Tibial nerve (tissue), 4 donors: Measurements from ENCODE around the gene FAM13B. TPM values are rescaled to one million over a fixed set of nuclear protein-coding genes. Genes with fewer than 3 reads are reported as not detected.

ENCODE experiments used
- DNase-seq, 2 donors: peaks; one replicate each; pipeline ENCODE4 v3.0.0-alpha.2; 2019; ENCODE audit warnings: low spot score in 2 of 2
- H3K27ac ChIP-seq, 4 donors: fragments of 200-600 bp; sonication (generic) in 3 of 4; one replicate each; pipeline ENCODE4 v1.5.1; 2017 to 2019; ENCODE audit warnings: mild to moderate bottlenecking in 1 of 4
- H3K27me3 ChIP-seq, 2 donors: fragments of 200-600 bp; sonication (generic) in 1 of 2; one replicate each; pipeline versions ENCODE4 v1.5.1 to v1.6.0; 2017 to 2019
- H3K36me3 ChIP-seq, 3 donors: fragments of 200-600 bp; sonication (generic); one replicate each; pipeline ENCODE4 v1.5.1; 2018 to 2019
- H3K4me1 ChIP-seq, 4 donors: fragments of 200-600 bp; sonication (generic) in 3 of 4; one replicate each; pipeline ENCODE4 v1.5.1; 2017 to 2019
- H3K4me3 ChIP-seq, 4 donors: fragments of 200-600 bp; sonication (generic) in 3 of 4; one replicate each; pipeline ENCODE4 v1.5.1; 2017 to 2019; ENCODE audit warnings: mild to moderate bottlenecking in 1 of 4, moderate library complexity in 1 of 4
- H3K9me3 ChIP-seq, 4 donors: fragments of 200-600 bp; sonication (generic) in 3 of 4; one replicate each; pipeline ENCODE4 v1.5.1; 2017 to 2019
- EP300 ChIP-seq, 2 donors: sonication (generic); formaldehyde crosslinking; IDR thresholded peaks; one replicate each; pipeline ENCODE4 v1.6.1; 2017; ENCODE audit warnings: antibody characterized with exemption in 2 of 2, mild to moderate bottlenecking in 1 of 2
- POLR2A ChIP-seq, 2 donors: fragments of 450-650 bp; IDR thresholded peaks; one replicate each; pipeline ENCODE4 v1.6.1; 2017; ENCODE audit warnings: antibody characterized with exemption in 2 of 2, mild to moderate bottlenecking in 2 of 2, moderate library complexity in 2 of 2
- WGBS, 2 donors: methylation state at CpG; one replicate each; pipeline ENCODE4 v1.1.5; 2018; 5-methylcytosine and 5-hydroxymethylcytosine counted together
- total RNA-seq, 4 donors: library from RNA; depleted of rRNA; stranded (reverse); fragments of >200 nt; gene quantifications; one replicate each; pipeline ENCODE4 v1.1.0, GENCODE V29; 2016
- TF ChIP-seq, protein P1 (sequence below), 5 experiments: fragments of 200-600 bp in 3 of 5; fragments of 450-650 bp in 2 of 5; sonication (generic) in 3 of 5; IDR thresholded peaks; one replicate each; pipeline ENCODE4 v1.5.1; 2016 to 2019; ENCODE audit warnings: antibody characterized with exemption in 5 of 5, mild to moderate bottlenecking in 3 of 5, moderate library complexity in 2 of 5

FAM13B gene
- total RNA-seq, 4 donors from 2014 or later, result 59.4 to 85.9 (median 72.3) TPM

- WGBS, 2 donors, result 19 to 21% methylated on average over 6 of the region's 6 CpGs
Observed at GRCh38 chr5:138068742-138069600, 36.1 kb upstream of the FAM13B start.

DNA sequence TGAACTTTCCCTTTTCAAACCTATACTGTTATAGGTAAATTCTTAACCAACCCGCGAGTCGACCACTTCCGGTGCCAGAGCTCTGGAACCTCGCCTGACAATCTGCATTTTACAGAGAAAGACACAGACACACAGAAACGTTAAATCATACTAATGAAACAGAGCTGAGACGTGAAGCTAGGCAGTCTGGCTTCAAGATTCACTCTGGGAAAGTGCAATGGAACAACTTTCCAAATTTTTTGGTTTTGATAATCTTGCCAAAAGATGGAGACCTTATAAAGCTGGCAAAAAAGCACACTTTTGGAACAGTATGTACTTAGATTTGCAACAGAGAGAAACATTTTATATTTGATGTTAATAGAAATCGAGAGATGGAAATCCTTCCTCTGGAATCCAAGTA is 35.1 kb upstream of the FAM13B start:
- WGBS, 2 donors, result 92% methylated on average over 8 of the region's 8 CpGs
- TF ChIP-seq EP300 (IDR thresholded peaks at IDR 0.05), result no peak
- TF ChIP-seq, protein P1, sequence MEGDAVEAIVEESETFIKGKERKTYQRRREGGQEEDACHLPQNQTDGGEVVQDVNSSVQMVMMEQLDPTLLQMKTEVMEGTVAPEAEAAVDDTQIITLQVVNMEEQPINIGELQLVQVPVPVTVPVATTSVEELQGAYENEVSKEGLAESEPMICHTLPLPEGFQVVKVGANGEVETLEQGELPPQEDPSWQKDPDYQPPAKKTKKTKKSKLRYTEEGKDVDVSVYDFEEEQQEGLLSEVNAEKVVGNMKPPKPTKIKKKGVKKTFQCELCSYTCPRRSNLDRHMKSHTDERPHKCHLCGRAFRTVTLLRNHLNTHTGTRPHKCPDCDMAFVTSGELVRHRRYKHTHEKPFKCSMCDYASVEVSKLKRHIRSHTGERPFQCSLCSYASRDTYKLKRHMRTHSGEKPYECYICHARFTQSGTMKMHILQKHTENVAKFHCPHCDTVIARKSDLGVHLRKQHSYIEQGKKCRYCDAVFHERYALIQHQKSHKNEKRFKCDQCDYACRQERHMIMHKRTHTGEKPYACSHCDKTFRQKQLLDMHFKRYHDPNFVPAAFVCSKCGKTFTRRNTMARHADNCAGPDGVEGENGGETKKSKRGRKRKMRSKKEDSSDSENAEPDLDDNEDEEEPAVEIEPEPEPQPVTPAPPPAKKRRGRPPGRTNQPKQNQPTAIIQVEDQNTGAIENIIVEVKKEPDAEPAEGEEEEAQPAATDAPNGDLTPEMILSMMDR (IDR thresholded peaks at IDR 0.05), result no peak
- TF ChIP-seq POLR2A (IDR thresholded peaks at IDR 0.05), result no peak
- Histone ChIP-seq H3K4me1 (peaks cover 0 to 7% (median 0%) of the 10 kb centered on the region in 4 donors), H3K4me3 (no peak overlapping the region), H3K9me3 (no peaks in the 10 kb centered on the region), H3K36me3 (no peaks in the 10 kb centered on the region), H3K27me3 (no peaks in the 10 kb centered on the region), H3K27ac (no peak overlapping the region)
- no peak for DNase-seq

More at GRCh38 chr5:138068742-138069600, 36.1 kb upstream of the FAM13B start:
- Histone ChIP-seq H3K4me3 (no peak overlapping the region), H3K27me3 (no peaks in the 10 kb centered on the region), H3K36me3 (no peaks in the 10 kb centered on the region), H3K27ac (no peak overlapping the region), H3K9me3 (no peaks in the 10 kb centered on the region), H3K4me1 (peaks cover 0 to 7% (median 0%) of the 10 kb centered on the region in 4 donors)
- peak; percentile 21 to 78 for DNase-seq
- peak in 1 of 2 donors; percentile 14 for TF ChIP-seq EP300 (IDR thresholded peaks at IDR 0.05)
- TF ChIP-seq POLR2A (IDR thresholded peaks at IDR 0.05), result no peak
- TF ChIP-seq, protein P1 (IDR thresholded peaks at IDR 0.05), result peak; percentile 58 to 67 (median 58)

DNA sequence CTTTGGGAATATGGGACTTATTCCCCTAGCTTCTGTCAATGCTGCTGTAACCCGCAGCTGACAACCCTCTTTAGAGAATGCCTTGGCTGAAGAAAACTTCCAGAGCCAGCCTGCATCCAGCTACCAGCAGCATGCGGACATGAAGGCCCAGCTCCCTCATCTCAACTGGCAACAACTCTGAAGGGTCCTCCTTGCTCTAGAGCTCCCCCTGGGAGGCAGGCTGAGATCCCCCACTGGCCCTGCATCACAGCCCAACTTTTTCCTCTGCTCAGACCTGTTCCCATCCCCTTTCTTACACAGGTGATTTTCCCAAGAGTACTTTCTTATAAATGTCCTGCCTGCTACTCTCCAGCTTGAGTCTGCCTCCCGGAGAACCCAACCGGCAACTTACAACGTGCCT is 32.2 kb upstream of the FAM13B start:
- WGBS, 2 donors, result 70 to 73% methylated on average over 5 of the region's 5 CpGs
- no peak for DNase-seq
- Histone ChIP-seq H3K4me1 (peaks cover 0 to 7% (median 0%) of the 10 kb centered on the region in 4 donors), H3K27me3 (no peaks in the 10 kb centered on the region), H3K27ac (no peak overlapping the region), H3K4me3 (no peak overlapping the region), H3K36me3 (no peaks in the 10 kb centered on the region), H3K9me3 (no peaks in the 10 kb centered on the region)
- TF ChIP-seq POLR2A (IDR thresholded peaks at IDR 0.05) (no peak), EP300 (IDR thresholded peaks at IDR 0.05) (no peak)
- TF ChIP-seq, protein P1 (IDR thresholded peaks at IDR 0.05), result peak in 1 of 5 experiments; percentile 24

DNA sequence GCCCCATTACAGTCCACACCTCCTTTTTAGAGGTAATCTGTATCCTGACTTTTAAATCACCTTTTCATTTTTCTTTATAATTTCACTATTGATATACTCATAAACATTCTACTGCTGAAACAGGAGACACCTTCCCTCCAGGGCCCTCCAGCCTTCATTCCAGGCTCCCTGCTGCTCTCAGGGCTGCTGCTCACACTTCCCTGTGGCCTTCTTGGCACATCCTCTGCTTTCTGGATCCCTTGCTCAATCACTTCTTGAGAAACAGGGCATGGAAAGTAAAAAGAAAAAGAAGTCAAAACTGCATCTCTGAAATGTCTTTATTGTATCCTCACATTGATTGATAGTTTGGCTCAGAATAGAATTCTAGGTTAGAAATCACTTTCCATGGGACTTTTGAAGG is 31.6 kb upstream of the FAM13B start:
- no peak overlapping the region for H3K4me3 ChIP-seq
- peaks cover 0 to 7% (median 0%) of the 10 kb centered on the region in 4 donors for H3K4me1 ChIP-seq
- TF ChIP-seq POLR2A (IDR thresholded peaks at IDR 0.05), result no peak
- TF ChIP-seq EP300 (IDR thresholded peaks at IDR 0.05), result no peak
- TF ChIP-seq, protein P1 (IDR thresholded peaks at IDR 0.05), result no peak
- H3K27me3 ChIP-seq, result no peaks in the 10 kb centered on the region
- no peak for DNase-seq
- H3K36me3 ChIP-seq, result no peaks in the 10 kb centered on the region
- H3K9me3 ChIP-seq, result no peaks in the 10 kb centered on the region
- H3K27ac ChIP-seq, result no peak overlapping the region

GRCh38 chr5:138054847-138055558 is 22.1 kb upstream of the FAM13B start:
- 16 to 18% methylated on average over 13 of the region's 13 CpGs for WGBS, 2 donors
- H3K27me3 ChIP-seq, result no peaks in the 10 kb centered on the region
- TF ChIP-seq POLR2A (IDR thresholded peaks at IDR 0.05), result no peak
- TF ChIP-seq, protein P1 (IDR thresholded peaks at IDR 0.05), result no peak
- TF ChIP-seq EP300 (IDR thresholded peaks at IDR 0.05), result no peak
- no peak for DNase-seq
- H3K27ac ChIP-seq, result peak overlapping the region in 2 of 4 donors; percentile 55 to 70
- no peaks in the 10 kb centered on the region for H3K9me3 ChIP-seq
- peak overlapping the region in 1 of 4 donors; percentile 25 for H3K4me3 ChIP-seq
- peaks cover 0 to 13% (median 0%) of the 10 kb centered on the region in 4 donors for H3K4me1 ChIP-seq
- no peaks in the 10 kb centered on the region for H3K36me3 ChIP-seq
